K562 (cell line): ENCODE data around the gene P2RY11. TPM values are rescaled to one million over a fixed set of nuclear protein-coding genes. Genes with fewer than 3 reads are reported as not detected.

Source experiments
- ATAC-seq: fragments of 200-7000 bp; cut with Tn5 transposase; 3 replicates; pipeline ENCODE4 v1.9.1; 2020; ENCODE audit warnings: moderate library complexity
- BruUV-seq: library from RNA; stranded (reverse); fragments of 400-500 nt; replicated peaks from 2 replicates; lab custom pipeline; 2021; lab: Mats Ljungman, UMichigan
- CTCF ChIA-PET: fragments of 300-600 bp; formaldehyde crosslinking; extraction: SDS; loops from one replicate; lab custom pipeline; 2021; ENCODE audit warnings: low intra/inter-chr PET ratio; lab: Yijun Ruan, JAX
- POLR2A ChIA-PET: fragments of 300-600, 350-650 bp; sonication (Branson Sonifier 250); formaldehyde crosslinking; extraction: SDS; loops from one replicate; lab custom pipeline; 2021; ENCODE audit warnings: antibody characterized with exemption, inconsistent platforms; lab: Yijun Ruan, JAX
- DNase-seq, 4 experiments: peaks; one replicate each; pipeline versions ENCODE4 v3.0.0 to v3.0.0-alpha.2; 2011 to 2018; ENCODE audit warnings: low spot score in 3 of 4, mixed read lengths in 3 of 4; ENCODE audit errors: extremely low read depth in 1 of 4
- FAIRE-seq: peaks from 2 replicates; lab custom pipeline; 2011; peaks lifted over from hg19 to GRCh38; lab: Jason Lieb, UNC
- H2AFZ ChIP-seq: 2 replicates; pipeline ENCODE4 v1.6.0; 2011; ENCODE audit warnings: low read depth, low read length, control low read depth, inconsistent platforms
- H3K27ac ChIP-seq: fragments of 200-600 bp; 3 replicates; pipeline ENCODE4 v1.8.0; 2011; ENCODE audit warnings: low read depth, mild to moderate bottlenecking, control low read depth, inconsistent platforms, low read length, moderate library complexity, mixed read lengths; ENCODE audit errors: extremely low read depth
- H3K27me3 ChIP-seq, 2 experiments: fragments of 300-600 bp in 1 of 2; 2 replicates in 1 of 2; 3 replicates in 1 of 2; pipeline versions ENCODE4 v1.6.0 to v1.8.0; 2011; ENCODE audit warnings: inconsistent platforms in 2 of 2, low read length in 2 of 2, mild to moderate bottlenecking in 1 of 2, mixed read lengths in 1 of 2, moderate library complexity in 1 of 2; ENCODE audit not compliant: control insufficient read depth in 2 of 2, insufficient read depth in 2 of 2
- H3K36me3 ChIP-seq: fragments of 300-600 bp; 3 replicates; pipeline ENCODE4 v1.8.0; 2011; ENCODE audit warnings: mild to moderate bottlenecking, low read length, inconsistent platforms; ENCODE audit not compliant: control insufficient read depth, insufficient read depth
- H3K4me1 ChIP-seq, 2 experiments: fragments of 200-600 bp in 1 of 2; replicated peaks in 1 of 2; 2 replicates in 1 of 2; 3 replicates in 1 of 2; pipeline versions ENCODE4 v1.5.1 to v1.8.0; 2011; ENCODE audit warnings: inconsistent platforms in 2 of 2, low read length in 2 of 2, mild to moderate bottlenecking in 1 of 2, mixed read lengths in 1 of 2, moderate library complexity in 1 of 2; ENCODE audit not compliant: control insufficient read depth in 2 of 2, insufficient read depth in 2 of 2
- H3K4me2 ChIP-seq: 2 replicates; pipeline ENCODE4 v1.6.1; 2011; ENCODE audit warnings: low read length, control low read depth, inconsistent platforms, mixed read lengths; ENCODE audit not compliant: insufficient read depth
- H3K4me3 ChIP-seq: fragments of 200-600 bp; sonication (generic), shearing (Covaris generic); 2 replicates; pipeline ENCODE4 v1.5.1; 2016; ENCODE audit warnings: control low read depth, inconsistent platforms
- H3K79me2 ChIP-seq: fragments of 200-600 bp; 3 replicates; pipeline ENCODE4 v1.8.0; 2011; ENCODE audit warnings: low read length, inconsistent platforms; ENCODE audit not compliant: control insufficient read depth, insufficient read depth
- H3K9ac ChIP-seq, 2 experiments: 2 replicates each; pipeline versions ENCODE4 v1.6.0 to v1.6.1; 2011; ENCODE audit warnings: low read depth in 2 of 2, low read length in 2 of 2, control low read depth in 1 of 2, inconsistent platforms in 1 of 2, mild to moderate bottlenecking in 1 of 2, mixed read lengths in 1 of 2; ENCODE audit not compliant: insufficient read depth in 1 of 2
- H3K9me1 ChIP-seq: one replicate; pipeline ENCODE4 v1.6.0; 2011; ENCODE audit warnings: inconsistent platforms, mild to moderate bottlenecking, low read length, moderate library complexity; ENCODE audit not compliant: control insufficient read depth, insufficient read depth
- H3K9me3 ChIP-seq: replicated peaks from 2 replicates; pipeline ENCODE4 v1.5.1; 2011; ENCODE audit warnings: low read depth, low read length, inconsistent platforms; ENCODE audit not compliant: control insufficient read depth, insufficient read depth
- H4K20me1 ChIP-seq: replicated peaks from 2 replicates; pipeline ENCODE4 v1.6.1; 2011; ENCODE audit warnings: low read length, inconsistent platforms, mixed read lengths; ENCODE audit not compliant: control insufficient read depth, insufficient read depth
- DDX20 ChIP-seq: fragments of 450-650 bp; IDR thresholded peaks from 2 replicates; pipeline ENCODE4 v1.6.1; 2016; ENCODE audit warnings: missing genetic modification characterization, low read depth, mild to moderate bottlenecking, missing compliant biosample characterization, moderate library complexity
- ERF ChIP-seq: fragments of 450-650 bp; formaldehyde crosslinking; IDR thresholded peaks from 2 replicates; pipeline ENCODE4 v1.4.0; 2020; ENCODE audit warnings: mild to moderate bottlenecking, mixed read lengths
- HDAC1 ChIP-seq, 2 experiments: fragments of 450-650 bp; IDR thresholded peaks; 2 replicates each; pipeline ENCODE4 v1.6.1; 2016 to 2017; ENCODE audit warnings: inconsistent platforms in 1 of 2, mild to moderate bottlenecking in 1 of 2, moderate library complexity in 1 of 2
- HNRNPUL1 ChIP-seq: fragments of 200-400 bp; formaldehyde crosslinking; IDR thresholded peaks from 2 replicates; pipeline ENCODE4 v1.6.1; 2017; ENCODE audit warnings: low read length
- HSF4 ChIP-seq: fragments of 250-450 bp; sonication (Bioruptor Pico); IDR thresholded peaks from 2 replicates; pipeline ENCODE4 v2.1.2; 2022; ENCODE audit warnings: mild to moderate bottlenecking, moderate library complexity, borderline replicate concordance
- KDM1A ChIP-seq, 2 experiments: fragments of 450-650 bp; IDR thresholded peaks; 2 replicates each; pipeline ENCODE4 v1.6.1; 2016; ENCODE audit warnings: mild to moderate bottlenecking in 2 of 2
- NCOA1 ChIP-seq: fragments of 450-650 bp; IDR thresholded peaks from 2 replicates; pipeline ENCODE4 v1.6.1; 2016; ENCODE audit warnings: low read depth
- NFATC3 ChIP-seq: fragments of 450-650 bp; IDR thresholded peaks from 2 replicates; pipeline ENCODE4 v1.6.1; 2017; ENCODE audit warnings: mild to moderate bottlenecking
- NFRKB ChIP-seq: fragments of 450-650 bp; IDR thresholded peaks from 2 replicates; pipeline ENCODE4 v1.6.1; 2016; ENCODE audit warnings: low read depth
- NR2C1 ChIP-seq, 2 experiments: fragments of 450-650 bp; IDR thresholded peaks; 2 replicates each; pipeline ENCODE4 v1.6.1; 2017; ENCODE audit warnings: mild to moderate bottlenecking in 2 of 2, antibody characterized with exemption in 1 of 2, inconsistent platforms in 1 of 2, missing compliant biosample characterization in 1 of 2, missing genetic modification characterization in 1 of 2
- POLR2H ChIP-seq: IDR thresholded peaks from 2 replicates; pipeline ENCODE4 v1.6.1; 2016; ENCODE audit warnings: missing genetic modification characterization, low read depth, mild to moderate bottlenecking, control low read depth, missing compliant biosample characterization, moderate library complexity
- RBM14 ChIP-seq: fragments of 200-400 bp; formaldehyde crosslinking; IDR thresholded peaks from 2 replicates; pipeline ENCODE4 v1.6.1; 2018; ENCODE audit warnings: low read depth, mild to moderate bottlenecking, low read length, moderate library complexity, borderline replicate concordance; ENCODE audit not compliant: insufficient read depth
- SMAD2 ChIP-seq: fragments of 150-350 bp; IDR thresholded peaks from 2 replicates; pipeline ENCODE4 v1.6.1; 2014; ENCODE audit warnings: low read depth, mild to moderate bottlenecking, low read length
- TBP ChIP-seq: optimal IDR thresholded peaks from 2 replicates; pipeline ENCODE3; 2011; ENCODE audit warnings: low read depth, low read length, improper control_type of control experiment
- TRIM28 ChIP-seq: fragments of 450-650 bp; IDR thresholded peaks from 2 replicates; pipeline ENCODE4 v1.6.1; 2017
- TSC22D4 ChIP-seq: fragments of 450-650 bp; IDR thresholded peaks from 2 replicates; pipeline ENCODE4 v1.6.1; 2016; ENCODE audit warnings: missing genetic modification characterization, missing biosample characterization, control low read depth
- YBX1 ChIP-seq: fragments of 450-650 bp; IDR thresholded peaks from 2 replicates; pipeline ENCODE4 v1.7.1; 2016; ENCODE audit warnings: mild to moderate bottlenecking
- ZC3H11A ChIP-seq: IDR thresholded peaks from 2 replicates; pipeline ENCODE4 v1.6.1; 2012; ENCODE audit warnings: low read depth, low read length, improper control_type of control experiment
- ZNF184 ChIP-seq: sonication (generic); formaldehyde crosslinking; IDR thresholded peaks from 2 replicates; pipeline ENCODE4 v1.5.0; 2020; ENCODE audit warnings: missing genetic modification reagents
- WGBS: fragments of 100-300 bp; shearing (Covaris generic); methylation state at CpG from one replicate; pipeline ENCODE4 v1.1.6; 2016; ENCODE audit warnings: low coverage, mixed read lengths; ENCODE audit not compliant: insufficient coverage; ENCODE audit errors: missing lambda C conversion rate; 5-methylcytosine and 5-hydroxymethylcytosine counted together
- in situ Hi-C: fragments of 300-500 bp; cut with MboI; formaldehyde crosslinking; loops from 4 replicates; pipeline ENCODE4 v1.15.0; 2018; ENCODE audit warnings: inconsistent platforms, mixed read lengths
- intact Hi-C: fragments of 100-400 bp; cut with micrococcal nuclease; formaldehyde crosslinking; loops from 2 replicates; pipeline ENCODE4 v1.14.2; 2022
- polyA plus RNA-seq, 8 experiments: library from polyadenylated mRNA; depleted of rRNA in 4 of 8; stranded (reverse) in 5 of 8; unstranded in 3 of 8; fragments of >200 nt; fragmentation: Nextera tagmentation in 2 of 8; fragmentation: Illumina TruSeq in 1 of 8; extraction: Ambion mirVana in 2 of 8; extraction: Trizol in 1 of 8; gene quantifications; 2 replicates each; pipeline versions ENCODE4 v1.2.1 to v1.2.3, GENCODE V29; 2011 to 2014; ENCODE audit warnings: inconsistent platforms in 1 of 8, missing spikeins in 1 of 8
- total RNA-seq, 7 experiments: library from RNA; depleted of rRNA in 6 of 7; stranded (reverse); fragments of >200 nt in 6 of 7; fragmentation: Illumina TruSeq in 2 of 7; extraction: Trizol in 2 of 7; gene quantifications; 2 replicates each; pipeline versions ENCODE4 v1.2.1 to v1.2.3, GENCODE V29; 2011 to 2021; ENCODE audit warnings: low replicate concordance in 1 of 7
- TF ChIP-seq, protein P1 (sequence below): fragments of 250-450 bp; sonication (Bioruptor Pico); IDR thresholded peaks from 2 replicates; pipeline ENCODE4 v1.6.1; 2021; ENCODE audit warnings: mild to moderate bottlenecking
- TF ChIP-seq, protein P2 (sequence below), 2 experiments: fragments of 450-650 bp; IDR thresholded peaks; 2 replicates each; pipeline ENCODE4 v1.6.1; 2016
- TF ChIP-seq, protein P3 (sequence below): IDR thresholded peaks from 2 replicates; pipeline ENCODE4 v1.6.1; 2016; ENCODE audit warnings: missing genetic modification characterization, missing compliant biosample characterization

P2RY11 gene
- total and polyA plus RNA-seq, 9 of the 15 experiments (the other 6 are each of a cell fraction or from before 2014, with no cell fraction given), result 0.03 to 10.1 (median 1.5) TPM

DNA sequence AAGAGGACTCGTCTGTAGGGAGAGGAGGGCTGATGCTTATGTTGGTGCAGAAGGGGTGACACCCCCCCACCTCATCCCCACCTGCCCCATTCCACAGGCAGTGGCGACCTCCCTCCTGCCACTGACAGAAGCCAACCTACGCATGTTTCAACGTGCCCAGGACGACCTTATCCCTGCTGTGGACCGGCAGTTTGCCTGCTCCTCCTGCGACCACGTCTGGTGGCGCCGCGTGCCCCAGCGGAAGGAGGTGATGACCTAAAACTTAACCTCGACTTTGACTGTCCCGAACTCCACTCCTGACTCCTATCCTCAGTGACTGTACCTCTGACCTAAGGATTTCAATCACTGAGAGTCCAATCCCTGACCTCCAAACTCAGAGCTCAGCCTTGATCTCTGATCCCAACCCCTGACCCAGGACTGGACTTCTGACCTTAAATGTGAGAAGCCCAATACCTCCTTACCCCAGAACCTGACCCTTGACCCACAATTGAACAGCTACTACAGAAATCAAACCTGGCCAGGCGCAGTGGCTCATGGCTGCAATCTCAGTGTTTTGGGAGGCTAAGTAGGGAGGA, 21.6 kb upstream of the P2RY11 start:
- Histone ChIP-seq H3K27ac (no peak overlapping the region), H4K20me1 (peaks cover 3% of the 10 kb centered on the region; the same call in 1 of the 2 replicates), H3K4me2 (no peak overlapping the region), H3K9me1 (no peaks in the 10 kb centered on the region), H3K27me3 (no peaks in the 10 kb centered on the region), H3K36me3 (no peaks in the 10 kb centered on the region; the same call in 2 of the 3 replicates), H3K9ac (no peak overlapping the region), H3K79me2 (peaks cover 3% of the 10 kb centered on the region; the same call in 1 of the 3 replicates), H2AFZ (no peak overlapping the region), H3K4me1 (peaks cover 12 to 47% of the 10 kb centered on the region in 2 experiments; a peak in 4 of 5 replicates), H3K9me3 (no peaks in the 10 kb centered on the region), H3K4me3 (no peak overlapping the region)
- DNase-seq, result peak in 1 of 4 experiments; percentile 4
- no peak for FAIRE-seq
- ATAC-seq, result no peak
- 28% methylated on average over 15 of the region's 15 CpGs for WGBS
- ChIA-PET POLR2A (interaction anchor here (0.7 kb wide), 1 partner anchor 199 kb away, joined by 3 read pairs; no protein-coding TSS in a partner anchor), CTCF (no interaction called here)
- in situ Hi-C loops (no loop called here), intact Hi-C loops (no loop called here)
- no TSS peak for BruUV-seq
- no peak for TF ChIP-seq TBP
- TF ChIP-seq TRIM28, result no peak
- no peak for TF ChIP-seq YBX1
- no peak for TF ChIP-seq NFRKB
- TF ChIP-seq RBM14, result no peak
- TF ChIP-seq, protein P1, sequence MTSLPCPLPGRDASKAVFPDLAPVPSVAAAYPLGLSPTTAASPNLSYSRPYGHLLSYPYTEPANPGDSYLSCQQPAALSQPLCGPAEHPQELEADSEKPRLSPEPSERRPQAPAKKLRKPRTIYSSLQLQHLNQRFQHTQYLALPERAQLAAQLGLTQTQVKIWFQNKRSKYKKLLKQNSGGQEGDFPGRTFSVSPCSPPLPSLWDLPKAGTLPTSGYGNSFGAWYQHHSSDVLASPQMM, result no peak
- no peak for TF ChIP-seq DDX20 (tag)
- no peak for TF ChIP-seq NFATC3
- TF ChIP-seq POLR2H, result no peak
- no peak for TF ChIP-seq SMAD2
- TF ChIP-seq HSF4 (CRISPR knock-in tag), result no peak
- no peak for TF ChIP-seq ZNF184 (CRISPR knock-in tag)
- no peak for TF ChIP-seq HNRNPUL1
- no peak for TF ChIP-seq TSC22D4 (tag)
- TF ChIP-seq ZC3H11A, result no peak
- TF ChIP-seq KDM1A (IDR thresholded peaks at IDR 0.05), result peak; percentile 87 to 94; a peak in 3 of 4 replicates
- TF ChIP-seq, protein P2, sequence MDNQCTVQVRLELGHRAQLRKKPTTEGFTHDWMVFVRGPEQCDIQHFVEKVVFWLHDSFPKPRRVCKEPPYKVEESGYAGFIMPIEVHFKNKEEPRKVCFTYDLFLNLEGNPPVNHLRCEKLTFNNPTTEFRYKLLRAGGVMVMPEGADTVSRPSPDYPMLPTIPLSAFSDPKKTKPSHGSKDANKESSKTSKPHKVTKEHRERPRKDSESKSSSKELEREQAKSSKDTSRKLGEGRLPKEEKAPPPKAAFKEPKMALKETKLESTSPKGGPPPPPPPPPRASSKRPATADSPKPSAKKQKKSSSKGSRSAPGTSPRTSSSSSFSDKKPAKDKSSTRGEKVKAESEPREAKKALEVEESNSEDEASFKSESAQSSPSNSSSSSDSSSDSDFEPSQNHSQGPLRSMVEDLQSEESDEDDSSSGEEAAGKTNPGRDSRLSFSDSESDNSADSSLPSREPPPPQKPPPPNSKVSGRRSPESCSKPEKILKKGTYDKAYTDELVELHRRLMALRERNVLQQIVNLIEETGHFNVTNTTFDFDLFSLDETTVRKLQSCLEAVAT (IDR thresholded peaks at IDR 0.05), result no peak
- TF ChIP-seq, protein P3, sequence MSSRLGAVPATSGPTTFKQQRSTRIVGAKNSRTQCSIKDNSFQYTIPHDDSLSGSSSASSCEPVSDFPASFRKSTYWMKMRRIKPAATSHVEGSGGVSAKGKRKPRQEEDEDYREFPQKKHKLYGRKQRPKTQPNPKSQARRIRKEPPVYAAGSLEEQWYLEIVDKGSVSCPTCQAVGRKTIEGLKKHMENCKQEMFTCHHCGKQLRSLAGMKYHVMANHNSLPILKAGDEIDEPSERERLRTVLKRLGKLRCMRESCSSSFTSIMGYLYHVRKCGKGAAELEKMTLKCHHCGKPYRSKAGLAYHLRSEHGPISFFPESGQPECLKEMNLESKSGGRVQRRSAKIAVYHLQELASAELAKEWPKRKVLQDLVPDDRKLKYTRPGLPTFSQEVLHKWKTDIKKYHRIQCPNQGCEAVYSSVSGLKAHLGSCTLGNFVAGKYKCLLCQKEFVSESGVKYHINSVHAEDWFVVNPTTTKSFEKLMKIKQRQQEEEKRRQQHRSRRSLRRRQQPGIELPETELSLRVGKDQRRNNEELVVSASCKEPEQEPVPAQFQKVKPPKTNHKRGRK (tag), result no peak
- TF ChIP-seq HDAC1 (IDR thresholded peaks at IDR 0.05), result peak in 1 of 2 experiments; percentile 46; a peak in 1 of 4 replicates
- no peak for TF ChIP-seq NCOA1
- TF ChIP-seq ERF (CRISPR knock-in tag), result no peak
- peak; percentile 56 for TF ChIP-seq NR2C1 (IDR thresholded peaks at IDR 0.05)
- no peak for TF ChIP-seq NR2C1 (tag; IDR thresholded peaks at IDR 0.05)
